ENCODE measurements around the gene HERPUD1.

- TF ChIP-seq, protein P1, sequence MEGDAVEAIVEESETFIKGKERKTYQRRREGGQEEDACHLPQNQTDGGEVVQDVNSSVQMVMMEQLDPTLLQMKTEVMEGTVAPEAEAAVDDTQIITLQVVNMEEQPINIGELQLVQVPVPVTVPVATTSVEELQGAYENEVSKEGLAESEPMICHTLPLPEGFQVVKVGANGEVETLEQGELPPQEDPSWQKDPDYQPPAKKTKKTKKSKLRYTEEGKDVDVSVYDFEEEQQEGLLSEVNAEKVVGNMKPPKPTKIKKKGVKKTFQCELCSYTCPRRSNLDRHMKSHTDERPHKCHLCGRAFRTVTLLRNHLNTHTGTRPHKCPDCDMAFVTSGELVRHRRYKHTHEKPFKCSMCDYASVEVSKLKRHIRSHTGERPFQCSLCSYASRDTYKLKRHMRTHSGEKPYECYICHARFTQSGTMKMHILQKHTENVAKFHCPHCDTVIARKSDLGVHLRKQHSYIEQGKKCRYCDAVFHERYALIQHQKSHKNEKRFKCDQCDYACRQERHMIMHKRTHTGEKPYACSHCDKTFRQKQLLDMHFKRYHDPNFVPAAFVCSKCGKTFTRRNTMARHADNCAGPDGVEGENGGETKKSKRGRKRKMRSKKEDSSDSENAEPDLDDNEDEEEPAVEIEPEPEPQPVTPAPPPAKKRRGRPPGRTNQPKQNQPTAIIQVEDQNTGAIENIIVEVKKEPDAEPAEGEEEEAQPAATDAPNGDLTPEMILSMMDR (IDR thresholded peaks at IDR 0.05; ENCODE audit: insufficient read depth, low read length, poor library complexity, severe bottlenecking): no peak
- TF ChIP-seq EZH2phosphoT487 (conservative IDR thresholded peaks at IDR 0.05; ENCODE audit: low read length): no peak
Measured at GRCh38 chr16:56929639-56930038, 2.3 kb upstream of the HERPUD1 start.
